ACC112 (cell line): ENCODE data around the gene ZNF628.

Experiments
- H2AFZ ChIP-seq: fragments of 200-600 bp; sonication (generic); one replicate; pipeline ENCODE4 v1.6.0; 2017; ENCODE audit warnings: antibody characterized with exemption, low read length; ENCODE audit not compliant: unreplicated experiment
- H3K27ac ChIP-seq: fragments of 200-600 bp; sonication (generic); 2 replicates; pipeline ENCODE4 v1.5.1; 2014; ENCODE audit warnings: low read depth, mild to moderate bottlenecking, antibody characterized with exemption, low read length, moderate library complexity
- H3K27me3 ChIP-seq: fragments of 200-600 bp; sonication (generic); 2 replicates; pipeline ENCODE4 v1.6.1; 2014; ENCODE audit warnings: mild to moderate bottlenecking, antibody characterized with exemption, low read length, moderate library complexity, mixed read lengths; ENCODE audit not compliant: insufficient read depth
- H3K36me3 ChIP-seq: fragments of 200-600 bp; sonication (generic); 2 replicates; pipeline ENCODE4 v1.6.1; 2016; ENCODE audit warnings: mild to moderate bottlenecking, antibody characterized with exemption, low read length, moderate library complexity, mixed read lengths; ENCODE audit not compliant: insufficient read depth
- H3K4me1 ChIP-seq: fragments of 200-600 bp; sonication (generic); one replicate; pipeline ENCODE4 v1.6.1; 2016; ENCODE audit warnings: low read length, mixed read lengths; ENCODE audit not compliant: insufficient read depth, unreplicated experiment, control insufficient read depth
- H3K4me3 ChIP-seq: fragments of 200-600 bp; sonication (generic); 2 replicates; pipeline ENCODE4 v1.5.1; 2014; ENCODE audit warnings: mild to moderate bottlenecking, low read depth, low read length
- H3K79me2 ChIP-seq: fragments of 200-600 bp; sonication (generic); one replicate; pipeline ENCODE4 v1.6.0; 2016; ENCODE audit warnings: low read length; ENCODE audit not compliant: control insufficient read depth, unreplicated experiment, insufficient read depth

Gene ZNF628

DNA sequence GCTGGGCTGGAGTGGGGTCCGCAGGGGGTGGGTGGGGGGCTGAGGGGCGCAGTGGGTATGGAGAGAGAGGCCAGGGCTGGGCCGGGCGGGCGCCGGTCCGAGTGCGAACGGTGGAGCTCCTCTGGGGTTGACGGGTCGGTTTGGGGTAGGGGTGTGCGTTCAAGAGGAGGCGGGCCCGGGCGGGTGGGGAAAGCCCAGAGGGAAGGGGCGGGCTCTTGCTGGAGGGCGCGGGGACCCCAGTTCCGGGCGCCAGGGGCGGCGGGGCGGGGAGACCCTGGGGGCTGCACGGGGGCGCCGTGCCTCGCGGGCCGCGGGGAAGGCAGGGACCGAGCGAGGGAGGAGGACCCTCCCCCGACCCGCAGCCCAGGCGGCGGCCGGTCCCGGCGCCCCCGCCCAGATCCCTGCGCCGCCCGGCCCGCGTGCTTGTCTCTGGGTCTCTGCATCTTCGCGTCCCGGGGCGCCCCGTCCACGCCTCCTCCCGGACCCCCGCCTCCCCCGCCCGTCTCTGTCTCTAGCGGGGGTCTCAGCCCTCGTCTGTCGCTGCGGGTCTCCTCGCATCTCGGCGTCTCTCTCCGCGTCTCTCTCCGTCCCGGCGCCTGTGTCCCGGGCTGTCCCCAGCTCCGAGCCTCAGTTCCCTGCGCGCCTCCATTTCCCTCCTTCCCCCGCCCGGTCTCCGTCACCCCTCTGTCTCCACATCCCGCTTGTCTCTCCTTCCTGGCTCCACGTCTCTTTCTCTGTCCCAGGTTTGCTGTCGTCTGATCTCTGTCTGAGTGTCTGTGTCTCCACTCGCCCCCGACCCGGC, 25.1 kb upstream of the ZNF628 start:
- no peak overlapping the region for H2AFZ ChIP-seq
- H3K4me1 ChIP-seq: no peaks in the 10 kb centered on the region
- H3K27me3 ChIP-seq: peaks cover 30% of the 10 kb centered on the region
- no peaks in the 10 kb centered on the region for H3K36me3 ChIP-seq
- H3K4me3 ChIP-seq: peak overlapping the region; percentile 9; the same call in 1 of the 2 replicates
- no peak overlapping the region for H3K27ac ChIP-seq
- no peaks in the 10 kb centered on the region for H3K79me2 ChIP-seq

DNA sequence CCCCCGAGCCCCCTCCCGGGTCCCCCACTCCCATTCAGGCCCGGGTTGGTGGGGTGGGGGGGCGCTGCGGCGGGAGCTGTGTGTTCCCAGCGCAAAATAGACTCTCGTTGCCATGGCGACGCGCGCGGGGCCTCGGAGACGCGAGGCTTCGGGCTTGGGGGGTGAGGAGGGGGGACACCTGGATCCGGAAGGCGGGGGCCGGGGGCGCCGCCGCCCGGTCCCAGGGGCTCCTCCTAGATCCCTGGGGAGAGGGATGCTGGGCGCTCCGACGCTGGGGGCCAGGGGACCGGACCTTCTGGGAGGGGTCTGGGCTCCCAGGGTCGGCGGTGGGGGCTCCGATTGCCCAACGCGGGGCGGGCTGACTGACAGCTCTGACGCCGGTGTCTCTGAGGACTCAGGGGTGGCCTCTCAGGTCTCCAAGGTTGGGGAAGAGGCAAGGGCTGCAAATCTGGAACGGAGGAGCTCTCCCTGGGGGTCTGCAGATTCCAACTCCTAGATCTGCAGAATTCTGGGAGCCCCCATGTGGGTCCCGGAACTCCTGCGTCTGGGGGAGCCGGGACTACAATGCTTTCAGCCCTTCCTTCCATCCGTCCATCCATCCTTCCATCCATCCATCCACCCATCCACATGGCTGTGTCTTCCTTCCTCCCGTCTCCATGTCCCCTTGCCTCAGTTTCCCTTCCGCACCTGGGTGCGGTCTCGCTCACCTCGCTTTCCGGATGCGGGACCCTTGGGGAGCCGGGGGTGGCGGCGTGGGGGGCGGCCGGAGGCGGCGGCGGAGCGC, 24.3 kb upstream of the ZNF628 start:
- Histone ChIP-seq H3K27me3 (peaks cover 27% of the 10 kb centered on the region), H3K4me3 (0 out of 2 replicates have a peak overlapping the region, but pooled peaks have one; percentile 9), H2AFZ (no peak overlapping the region), H3K4me1 (no peaks in the 10 kb centered on the region), H3K27ac (no peak overlapping the region), H3K79me2 (no peaks in the 10 kb centered on the region), H3K36me3 (no peaks in the 10 kb centered on the region)

DNA sequence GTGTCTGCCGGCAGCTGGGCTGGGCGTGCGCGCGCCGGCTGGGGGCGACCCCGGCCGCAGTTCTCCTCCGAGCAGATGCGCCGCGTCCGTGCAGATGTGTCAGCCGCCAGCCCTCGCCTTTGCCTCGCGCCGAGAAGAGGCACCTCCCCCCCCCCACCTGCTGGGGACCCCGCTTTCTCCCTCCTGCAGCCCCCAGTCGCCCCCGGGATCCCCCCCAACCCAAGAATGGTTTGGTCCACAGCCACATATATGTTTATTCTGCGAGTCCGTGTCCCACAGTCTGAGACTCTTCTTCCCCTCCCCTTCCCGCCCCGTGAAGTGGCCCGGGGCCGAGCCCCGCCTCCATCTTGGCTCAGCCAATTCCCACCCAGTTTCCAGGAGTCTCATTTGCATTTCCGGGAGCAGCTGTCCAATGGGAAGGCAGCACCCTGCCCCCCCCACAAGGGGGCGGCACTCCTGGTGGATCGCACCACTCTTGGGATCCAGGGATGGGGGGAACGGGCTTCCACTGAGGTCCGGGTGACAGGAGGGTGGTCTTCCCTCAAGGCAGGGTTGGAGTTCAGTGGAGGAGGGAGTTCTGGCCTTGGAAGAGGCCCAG, 23.6 kb upstream of the ZNF628 start:
- Histone ChIP-seq H3K36me3 (no peaks in the 10 kb centered on the region), H3K79me2 (no peaks in the 10 kb centered on the region), H2AFZ (no peak overlapping the region), H3K27me3 (peaks cover 25% of the 10 kb centered on the region), H3K4me3 (no peak overlapping the region), H3K27ac (no peak overlapping the region), H3K4me1 (no peaks in the 10 kb centered on the region)

DNA sequence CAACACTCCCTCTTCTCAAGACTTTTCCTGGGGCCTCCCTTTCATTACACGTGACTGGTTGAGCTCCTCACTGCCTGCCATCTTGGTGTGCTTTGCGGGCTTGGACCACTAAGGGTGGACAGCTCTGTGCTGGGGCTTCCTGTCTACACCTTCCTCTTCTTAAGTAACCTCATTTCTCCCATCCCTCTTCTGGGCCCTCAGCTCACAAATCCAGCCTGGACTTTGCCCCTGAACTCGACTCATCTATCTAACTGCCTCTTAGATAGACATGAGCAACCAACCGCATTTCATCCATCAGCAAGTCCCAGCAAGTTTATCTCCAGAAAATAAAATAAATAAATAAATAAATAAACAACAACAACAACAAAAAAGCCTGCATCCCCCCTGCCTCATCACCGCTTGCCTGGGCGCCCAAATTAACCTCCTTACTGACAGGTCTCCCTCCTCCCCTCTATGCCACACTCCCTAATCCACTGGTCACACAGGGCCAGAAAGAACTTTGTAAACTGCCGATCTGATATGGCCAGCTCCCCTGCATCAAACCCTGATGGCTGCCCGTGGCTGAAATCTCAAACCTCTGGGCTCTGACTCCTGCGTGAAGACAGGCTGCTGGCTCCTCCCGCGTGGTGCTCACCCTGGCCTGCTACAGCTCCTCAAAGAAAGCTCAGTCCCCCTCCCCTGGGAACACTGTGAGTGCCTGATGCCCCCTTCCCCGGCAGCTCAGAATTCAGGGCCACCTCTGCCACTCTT, 22.7 kb upstream of the ZNF628 start:
- Histone ChIP-seq H3K4me3 (no peak overlapping the region), H3K4me1 (no peaks in the 10 kb centered on the region), H3K27ac (no peak overlapping the region), H3K36me3 (no peaks in the 10 kb centered on the region), H3K27me3 (peaks cover 25% of the 10 kb centered on the region), H3K79me2 (no peaks in the 10 kb centered on the region), H2AFZ (no peak overlapping the region)

DNA sequence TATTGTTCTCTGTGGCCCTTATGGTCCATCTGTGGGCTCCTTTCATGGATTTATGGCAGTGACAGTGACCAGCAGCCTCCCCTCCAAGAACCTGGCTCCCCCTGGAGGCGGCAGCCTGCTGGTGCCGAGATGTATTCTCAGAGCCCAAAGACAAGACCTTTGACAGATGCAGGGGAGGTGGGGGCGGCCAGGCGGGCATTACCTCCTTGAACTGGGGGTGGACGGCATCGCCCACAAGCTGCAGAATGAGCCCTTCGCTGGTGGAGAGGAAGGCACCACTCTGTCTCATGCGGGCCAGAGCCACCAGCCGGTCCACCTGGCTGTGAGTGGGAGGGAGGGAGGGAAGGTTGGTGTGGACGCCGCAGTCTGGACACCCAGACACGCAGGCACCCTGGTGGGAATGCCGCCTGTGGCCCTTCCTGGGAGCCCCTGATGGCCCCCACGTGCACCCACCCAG, 21.6 kb upstream of the ZNF628 start:
- no peak overlapping the region for H3K27ac ChIP-seq
- no peaks in the 10 kb centered on the region for H3K79me2 ChIP-seq
- peaks cover 20% of the 10 kb centered on the region for H3K27me3 ChIP-seq
- no peak overlapping the region for H2AFZ ChIP-seq
- no peak overlapping the region for H3K4me3 ChIP-seq
- no peaks in the 10 kb centered on the region for H3K36me3 ChIP-seq
- H3K4me1 ChIP-seq: peaks cover 5% of the 10 kb centered on the region

DNA sequence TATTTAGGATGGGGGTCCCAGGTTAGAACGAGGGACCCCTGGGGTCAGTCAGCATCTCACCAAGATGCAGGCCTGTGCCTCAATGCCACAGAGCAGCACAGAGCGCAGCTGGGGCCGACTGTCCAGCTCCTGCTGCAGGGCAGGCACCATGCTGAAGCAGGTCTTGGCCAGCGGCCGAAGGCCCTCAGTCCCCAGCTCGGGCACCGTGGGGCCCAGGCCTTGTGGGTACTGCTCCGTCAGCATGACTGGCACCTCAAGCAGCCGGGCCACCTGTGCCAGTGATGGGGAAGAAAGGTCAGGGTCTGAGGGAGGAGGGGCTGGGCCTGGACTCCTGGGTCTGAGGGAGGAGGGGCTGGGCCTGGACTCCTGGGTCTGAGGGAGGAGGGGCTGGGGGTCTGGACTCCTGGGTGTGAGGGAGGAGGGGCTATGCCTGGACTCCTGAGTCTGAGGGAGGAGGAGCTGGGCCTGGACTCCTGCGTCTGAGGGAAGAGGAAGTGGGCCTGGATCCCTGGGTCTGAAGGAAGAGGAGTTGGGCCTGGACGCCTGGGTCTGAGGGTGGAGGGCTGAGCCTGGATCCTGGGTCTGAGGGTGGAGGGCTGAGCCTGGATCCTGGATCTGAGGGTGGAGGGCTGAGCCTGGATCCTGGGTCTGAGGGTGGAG, 20.7 kb upstream of the ZNF628 start:
- Histone ChIP-seq H3K4me1 (peaks cover 7% of the 10 kb centered on the region), H3K27me3 (peaks cover 15% of the 10 kb centered on the region), H3K4me3 (no peak overlapping the region), H3K36me3 (no peaks in the 10 kb centered on the region), H3K27ac (no peak overlapping the region), H2AFZ (no peak overlapping the region), H3K79me2 (no peaks in the 10 kb centered on the region)

DNA sequence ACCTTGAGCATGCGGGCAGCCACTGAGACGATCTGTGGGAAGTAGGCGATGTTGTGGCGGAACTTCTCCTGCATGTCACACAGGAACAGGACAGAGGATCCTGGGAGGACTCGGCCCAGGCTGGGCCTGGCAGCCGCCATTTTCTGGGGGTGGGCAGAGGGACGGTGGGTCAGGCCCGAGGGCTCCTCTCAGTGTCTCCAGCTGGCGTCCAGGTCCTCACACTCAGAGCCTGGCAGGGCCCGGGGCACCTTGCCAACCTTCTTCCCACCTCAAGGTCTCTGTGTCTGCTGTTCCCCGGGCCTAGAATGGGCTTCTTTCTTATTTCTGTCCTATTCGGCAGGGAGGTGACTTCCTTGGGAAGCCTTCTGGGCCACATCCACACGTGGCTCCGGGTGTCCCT, 20.1 kb upstream of the ZNF628 start:
- Histone ChIP-seq H2AFZ (no peak overlapping the region), H3K27me3 (peaks cover 12% of the 10 kb centered on the region), H3K4me1 (peaks cover 7% of the 10 kb centered on the region), H3K4me3 (no peak overlapping the region), H3K36me3 (no peaks in the 10 kb centered on the region), H3K79me2 (no peaks in the 10 kb centered on the region), H3K27ac (no peak overlapping the region)

DNA sequence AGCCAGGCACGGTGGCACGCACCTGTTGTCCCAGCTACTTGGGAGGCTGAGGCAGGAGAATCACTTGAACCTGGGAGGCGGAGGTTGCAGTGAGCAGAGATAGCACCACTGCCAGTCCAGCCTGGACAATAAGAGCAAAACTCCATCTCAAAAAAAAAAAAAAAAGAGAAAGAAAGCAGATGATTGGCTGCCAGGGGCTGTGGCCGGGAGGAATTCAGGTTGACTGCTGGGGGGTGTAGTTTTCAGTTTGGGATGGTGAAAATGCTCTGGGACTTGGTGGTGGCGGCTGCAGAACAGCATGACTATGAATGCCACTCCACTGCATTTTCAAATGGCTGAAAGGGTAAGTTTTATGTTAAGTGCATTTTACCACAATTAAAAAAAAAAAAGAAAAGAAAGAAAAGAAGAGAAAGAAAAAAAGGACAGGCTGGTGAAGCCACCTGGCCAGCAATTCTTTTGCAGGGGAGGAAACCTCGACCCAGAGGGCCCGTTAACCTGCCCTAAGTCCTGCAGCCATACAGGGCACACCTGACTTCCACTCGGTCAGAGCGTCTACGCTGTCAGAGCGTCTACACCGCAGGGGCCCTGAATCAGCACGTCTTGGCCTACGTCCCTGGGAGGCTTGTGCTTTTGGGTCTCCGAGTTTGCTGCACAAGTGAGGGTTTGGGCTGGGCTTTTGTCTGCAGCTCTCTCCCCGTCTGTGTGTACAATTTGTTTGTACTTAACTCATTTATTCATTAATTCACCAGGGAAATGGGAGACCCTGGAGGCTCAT, 18.5 kb upstream of the ZNF628 start:
- H3K27me3 ChIP-seq: no peaks in the 10 kb centered on the region; the same call in 1 of the 2 replicates
- no peak overlapping the region for H3K27ac ChIP-seq
- no peaks in the 10 kb centered on the region for H3K79me2 ChIP-seq
- H3K4me3 ChIP-seq: no peak overlapping the region
- no peaks in the 10 kb centered on the region for H3K36me3 ChIP-seq
- H3K4me1 ChIP-seq: peaks cover 7% of the 10 kb centered on the region
- H2AFZ ChIP-seq: no peak overlapping the region

DNA sequence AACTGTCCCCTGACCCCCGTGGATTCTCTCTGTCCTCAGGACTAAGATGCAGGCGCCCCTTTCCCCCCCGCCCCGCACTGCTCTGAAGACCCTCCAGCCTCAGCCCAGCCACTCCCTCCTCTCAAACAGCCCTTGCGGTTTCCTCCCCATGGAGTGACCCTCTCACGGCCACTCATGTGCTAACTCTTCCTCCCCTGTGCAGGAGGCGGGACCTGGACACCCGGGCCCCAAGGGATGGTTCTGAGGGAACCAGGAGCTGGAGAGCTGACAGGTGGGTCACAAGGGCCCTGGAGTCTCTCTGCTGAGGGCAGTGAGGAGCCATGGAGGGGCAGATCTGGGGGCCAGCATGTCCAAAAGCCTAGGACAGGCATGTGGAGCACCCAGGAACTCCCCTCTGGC, 16.9 kb upstream of the ZNF628 start:
- no peak overlapping the region for H2AFZ ChIP-seq
- peaks cover 7% of the 10 kb centered on the region for H3K4me1 ChIP-seq
- no peaks in the 10 kb centered on the region for H3K36me3 ChIP-seq
- no peaks in the 10 kb centered on the region for H3K79me2 ChIP-seq
- no peak overlapping the region for H3K27ac ChIP-seq
- no peak overlapping the region for H3K4me3 ChIP-seq
- no peaks in the 10 kb centered on the region for H3K27me3 ChIP-seq
